Measurements from ENCODE around the gene CIP2A.

The CIP2A gene

GRCh38 chr3:108605491-108605890, 16.3 kb upstream of the CIP2A start:
- TF ChIP-seq CTCF (IDR thresholded peaks at IDR 0.05; ENCODE audit: borderline replicate concordance, insufficient read depth, low read depth, low read length), result no peak
- no peak overlapping the region for H3K4me3 ChIP-seq (ENCODE audit: low read depth, low read length)

- no peak overlapping the region for H3K4me3 ChIP-seq (ENCODE audit: low read depth, low read length)
- no peak for TF ChIP-seq CTCF (IDR thresholded peaks at IDR 0.05; ENCODE audit: borderline replicate concordance, insufficient read depth, low read depth, low read length)
Observed at GRCh38 chr3:108605028-108605427, 15.8 kb upstream of the CIP2A start.

- TF ChIP-seq CTCF (IDR thresholded peaks at IDR 0.05; ENCODE audit: borderline replicate concordance, insufficient read depth, low read depth, low read length), result no peak
- H3K4me3 ChIP-seq (ENCODE audit: low read depth, low read length), result no peak overlapping the region
Observed at GRCh38 chr3:108603691-108604090, 14.5 kb upstream of the CIP2A start.

- H3K4me3 ChIP-seq (ENCODE audit: low read depth, low read length), result no peak overlapping the region
- no peak for TF ChIP-seq CTCF (IDR thresholded peaks at IDR 0.05; ENCODE audit: borderline replicate concordance, insufficient read depth, low read depth, low read length)
Observed at GRCh38 chr3:108602935-108603294, 13.7 kb upstream of the CIP2A start.

GRCh38 chr3:108602249-108602934, 13.2 kb upstream of the CIP2A start:
- no peak overlapping the region for H3K4me3 ChIP-seq (ENCODE audit: low read depth, low read length)
- TF ChIP-seq CTCF (IDR thresholded peaks at IDR 0.05; ENCODE audit: borderline replicate concordance, insufficient read depth, low read depth, low read length), result no peak

GRCh38 chr3:108599677-108600409, 10.6 kb upstream of the CIP2A start:
- H3K4me3 ChIP-seq (ENCODE audit: low read depth, low read length), result no peak overlapping the region
- TF ChIP-seq CTCF (IDR thresholded peaks at IDR 0.05; ENCODE audit: borderline replicate concordance, insufficient read depth, low read depth, low read length), result no peak

GRCh38 chr3:108598375-108598774, 9.1 kb upstream of the CIP2A start:
- no peak overlapping the region for H3K4me3 ChIP-seq (ENCODE audit: low read depth, low read length)
- TF ChIP-seq CTCF (IDR thresholded peaks at IDR 0.05; ENCODE audit: borderline replicate concordance, insufficient read depth, low read depth, low read length), result no peak

Data from GM12875 (cell line).